GM19023 (cell line): ENCODE measurements around the gene C14orf93.
A peak's percentile ranks its signal among the peaks of the same experiment; 100 is the strongest.

ENCODE experiments used
- ATAC-seq: cut with Tn5 transposase; IDR thresholded peaks from one replicate; pipeline ENCODE4 v1.9.1; 2021; ENCODE audit warnings: mild to moderate bottlenecking, moderate library complexity; ENCODE audit not compliant: unreplicated experiment

C14orf93 gene

DNA sequence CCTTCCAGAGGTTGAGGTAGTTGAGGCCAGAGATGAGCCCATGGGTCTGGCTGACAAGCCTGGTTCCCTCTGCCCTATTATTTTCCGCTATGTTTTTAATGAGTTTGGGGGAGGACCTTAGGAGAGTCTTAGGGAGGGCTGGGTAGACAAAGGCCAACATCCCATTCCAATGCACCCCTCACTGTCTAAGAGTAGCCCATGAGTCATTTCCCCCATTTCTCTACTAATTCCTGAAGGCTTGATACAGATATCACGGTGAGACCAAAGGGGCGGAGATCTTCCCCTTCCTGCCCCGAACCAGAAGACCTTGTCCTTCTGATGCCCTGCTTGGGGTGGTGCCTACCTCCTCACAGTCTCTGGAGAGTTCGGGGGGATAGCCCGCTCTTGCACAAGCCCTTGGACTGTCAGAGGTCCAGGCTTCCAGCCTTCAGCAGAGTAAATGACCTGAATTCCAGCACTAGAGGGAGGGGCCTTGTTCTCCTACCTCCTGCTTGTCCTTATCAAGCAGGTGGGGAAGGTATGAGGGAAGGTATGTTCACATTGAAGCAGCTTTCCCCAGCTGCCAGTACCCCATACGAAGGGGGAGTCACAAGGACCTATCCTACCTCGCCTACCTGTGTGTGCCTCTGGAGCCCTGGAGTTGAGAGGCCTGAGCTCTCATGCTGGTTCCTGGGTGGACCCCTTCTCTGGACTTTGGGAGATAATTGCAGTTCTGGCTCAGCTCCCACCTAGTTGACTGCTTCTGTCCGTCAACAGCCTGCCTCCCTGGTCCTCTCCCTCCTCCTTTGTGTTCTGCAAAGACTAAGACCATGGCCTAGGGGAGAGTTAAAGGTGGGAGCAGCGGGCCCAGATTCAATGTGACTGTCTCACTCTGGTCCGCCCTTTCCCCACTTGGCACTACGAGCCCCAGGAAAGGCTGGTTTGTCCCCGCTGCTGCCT, 35.7 kb upstream of the C14orf93 start:
- no peak for ATAC-seq

DNA sequence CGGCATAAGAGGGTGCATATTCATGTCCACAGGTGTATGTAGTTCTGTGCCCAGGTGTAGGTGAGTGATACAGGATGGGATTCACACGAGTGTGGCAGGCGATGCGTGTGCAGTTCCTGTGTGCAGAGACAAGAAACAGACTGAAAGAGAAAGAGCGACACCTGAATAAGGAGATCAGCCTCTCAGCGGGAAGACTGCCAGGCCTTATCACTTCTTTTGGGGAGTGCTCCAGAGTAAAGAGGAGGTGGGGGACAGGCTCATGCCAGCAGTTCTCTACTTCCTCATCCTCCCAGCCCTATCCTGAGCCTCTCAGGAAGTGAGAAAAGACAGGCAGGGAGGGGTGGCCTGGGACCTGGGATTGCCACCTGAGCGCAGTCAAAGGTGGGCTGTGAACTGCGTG, 34.9 kb upstream of the C14orf93 start:
- ATAC-seq, result no peak

DNA sequence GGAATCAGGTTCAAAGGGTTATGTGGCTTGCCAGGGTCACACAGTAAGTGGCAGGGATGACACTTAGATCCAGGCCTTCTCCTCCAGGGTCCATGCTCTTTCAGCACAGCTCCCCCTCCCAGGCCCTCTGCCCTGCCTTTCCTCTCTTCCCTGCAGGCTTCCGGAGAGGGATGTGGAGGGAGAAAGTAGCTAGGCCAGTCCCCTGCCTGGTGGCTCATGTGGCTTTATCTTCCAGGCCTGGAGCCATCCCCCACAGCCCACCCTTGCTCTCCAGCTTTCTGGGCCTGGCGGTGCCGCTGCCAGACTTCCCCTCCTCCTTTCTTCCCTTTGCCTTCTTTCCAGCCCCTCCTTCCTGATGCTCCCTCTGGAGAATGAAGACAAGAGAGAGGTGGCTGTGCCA, 33.8 kb upstream of the C14orf93 start:
- no peak for ATAC-seq

DNA sequence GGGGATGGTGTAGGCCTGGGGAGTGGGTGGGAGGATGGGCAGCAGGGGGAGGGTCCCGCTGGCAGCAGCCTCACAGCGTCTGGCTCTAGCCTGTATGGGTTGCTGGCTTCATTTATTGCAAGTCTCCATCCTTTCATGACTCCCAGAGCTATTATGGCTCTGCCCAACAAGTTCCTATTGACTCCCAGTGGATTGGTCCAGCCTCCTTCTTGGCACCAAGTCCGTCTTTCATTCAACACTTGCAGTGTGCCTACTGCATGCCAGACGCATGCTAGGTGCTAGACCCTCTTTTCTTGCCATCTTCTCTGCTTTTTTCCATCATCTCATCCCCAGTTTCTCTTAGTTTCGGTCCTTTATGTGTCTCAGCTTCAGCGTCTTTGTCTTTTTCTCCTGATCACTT, 33.2 kb upstream of the C14orf93 start:
- ATAC-seq, result no peak

DNA sequence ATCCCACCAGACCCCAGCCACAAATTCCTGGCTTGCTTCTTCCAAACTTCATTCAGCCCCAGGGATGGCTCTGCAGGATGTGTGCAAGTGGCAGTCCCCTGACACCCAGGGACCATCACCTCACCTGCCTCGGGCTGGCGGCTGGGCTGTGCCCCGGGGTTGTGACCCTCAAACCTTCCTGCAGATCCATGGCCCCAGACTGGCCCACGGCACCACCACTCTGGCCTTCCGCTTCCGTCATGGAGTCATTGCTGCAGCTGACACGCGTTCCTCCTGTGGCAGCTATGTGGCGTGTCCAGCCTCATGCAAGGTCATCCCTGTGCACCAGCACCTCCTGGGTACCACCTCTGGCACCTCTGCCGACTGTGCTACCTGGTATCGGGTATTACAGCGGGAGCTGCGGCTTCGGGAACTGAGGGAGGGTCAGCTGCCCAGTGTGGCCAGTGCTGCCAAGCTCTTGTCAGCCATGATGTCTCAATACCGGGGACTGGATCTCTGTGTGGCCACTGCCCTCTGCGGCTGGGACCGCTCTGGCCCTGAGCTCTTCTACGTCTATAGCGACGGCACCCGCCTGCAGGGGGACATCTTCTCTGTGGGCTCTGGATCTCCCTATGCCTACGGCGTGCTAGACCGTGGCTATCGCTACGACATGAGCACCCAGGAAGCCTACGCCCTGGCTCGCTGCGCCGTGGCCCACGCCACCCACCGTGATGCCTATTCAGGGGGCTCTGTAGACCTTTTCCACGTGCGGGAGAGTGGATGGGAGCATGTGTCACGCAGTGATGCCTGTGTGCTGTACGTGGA, 32.4 kb upstream of the C14orf93 start, which contains the start of gene PSMB11:
PSMB11 (plus strand) TSS at position 51 of the 804 bp plus-strand sequence; CDS start at position 65, 14 bp downstream.
- no peak for ATAC-seq

DNA sequence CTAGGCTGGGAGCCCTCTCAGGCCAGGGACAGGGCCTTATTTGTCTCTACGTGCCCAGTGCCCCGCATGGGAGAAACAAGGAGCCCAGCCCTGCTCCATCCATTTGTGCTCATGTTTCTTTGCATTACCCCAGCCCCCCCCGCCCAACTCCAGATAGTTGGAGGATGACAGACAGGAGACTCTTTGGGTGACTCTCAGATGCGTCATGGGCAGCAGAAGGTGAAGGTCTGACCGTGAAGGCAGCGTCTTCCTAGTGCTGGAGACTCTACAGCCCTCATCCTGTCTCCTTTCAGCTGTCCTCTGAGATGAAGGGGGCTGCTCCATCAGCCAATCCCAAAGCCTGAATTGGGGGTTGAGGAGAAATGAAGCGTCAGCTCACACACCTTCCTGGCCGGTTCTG, 31.8 kb upstream of the C14orf93 start:
- no peak for ATAC-seq

DNA sequence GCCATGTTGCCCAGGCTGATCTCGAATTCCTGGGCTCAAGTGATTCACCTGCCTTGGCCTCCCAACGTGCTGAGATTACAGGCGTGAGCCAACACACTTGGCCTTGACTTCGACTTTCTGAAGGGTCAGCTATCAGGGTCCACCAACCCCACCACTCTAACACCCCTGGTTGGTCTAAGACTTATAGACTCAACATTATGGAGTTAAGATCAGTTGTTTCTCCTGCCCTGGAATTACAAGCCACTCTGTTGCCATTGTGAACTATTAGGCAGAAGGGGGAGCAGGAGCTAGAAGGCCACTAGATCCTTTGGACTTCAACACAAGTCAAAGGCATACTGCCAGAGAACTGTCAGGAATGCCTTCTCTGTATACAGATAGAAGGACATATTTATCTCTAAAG, 30.2 kb upstream of the C14orf93 start:
- no peak for ATAC-seq

DNA sequence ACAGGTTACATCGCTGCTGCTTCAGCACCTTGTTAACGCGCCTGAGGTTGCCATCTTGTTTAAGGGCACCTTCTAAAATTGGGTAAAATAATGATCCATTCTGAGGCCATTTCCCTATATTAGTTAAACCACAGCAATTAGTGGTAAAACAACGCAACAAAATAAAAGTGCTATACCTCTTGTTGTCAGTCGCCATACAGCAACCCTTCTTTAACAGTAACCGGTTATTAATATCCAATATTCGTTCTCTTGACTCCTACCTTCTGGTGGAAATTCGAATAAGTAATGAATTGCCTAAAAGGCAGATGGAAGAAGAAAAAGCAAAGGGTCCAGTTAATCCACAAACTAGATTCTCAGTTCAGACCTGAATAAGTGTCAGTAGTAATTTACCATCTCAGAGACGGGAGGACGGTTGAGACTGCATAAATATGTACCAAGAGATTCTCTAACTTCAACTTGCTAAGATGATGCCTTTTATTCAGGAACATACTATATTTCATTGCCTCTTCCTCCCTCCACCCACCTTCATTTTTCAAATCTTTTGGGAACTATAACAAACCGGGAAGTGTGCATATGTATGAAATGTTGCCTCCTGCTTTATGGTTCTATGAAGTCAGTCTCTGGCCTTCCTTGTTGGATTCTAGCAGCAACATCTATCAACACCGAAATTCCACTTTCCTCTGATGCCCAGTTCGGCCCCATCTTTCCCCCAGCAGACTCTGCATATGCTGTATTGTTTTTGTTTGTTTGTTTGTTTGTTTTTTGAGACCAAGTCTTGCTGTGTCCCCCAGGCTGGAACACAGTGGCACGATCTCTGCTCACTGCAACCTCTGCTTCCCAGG, 25.6 kb upstream of the C14orf93 start:
- no peak for ATAC-seq

DNA sequence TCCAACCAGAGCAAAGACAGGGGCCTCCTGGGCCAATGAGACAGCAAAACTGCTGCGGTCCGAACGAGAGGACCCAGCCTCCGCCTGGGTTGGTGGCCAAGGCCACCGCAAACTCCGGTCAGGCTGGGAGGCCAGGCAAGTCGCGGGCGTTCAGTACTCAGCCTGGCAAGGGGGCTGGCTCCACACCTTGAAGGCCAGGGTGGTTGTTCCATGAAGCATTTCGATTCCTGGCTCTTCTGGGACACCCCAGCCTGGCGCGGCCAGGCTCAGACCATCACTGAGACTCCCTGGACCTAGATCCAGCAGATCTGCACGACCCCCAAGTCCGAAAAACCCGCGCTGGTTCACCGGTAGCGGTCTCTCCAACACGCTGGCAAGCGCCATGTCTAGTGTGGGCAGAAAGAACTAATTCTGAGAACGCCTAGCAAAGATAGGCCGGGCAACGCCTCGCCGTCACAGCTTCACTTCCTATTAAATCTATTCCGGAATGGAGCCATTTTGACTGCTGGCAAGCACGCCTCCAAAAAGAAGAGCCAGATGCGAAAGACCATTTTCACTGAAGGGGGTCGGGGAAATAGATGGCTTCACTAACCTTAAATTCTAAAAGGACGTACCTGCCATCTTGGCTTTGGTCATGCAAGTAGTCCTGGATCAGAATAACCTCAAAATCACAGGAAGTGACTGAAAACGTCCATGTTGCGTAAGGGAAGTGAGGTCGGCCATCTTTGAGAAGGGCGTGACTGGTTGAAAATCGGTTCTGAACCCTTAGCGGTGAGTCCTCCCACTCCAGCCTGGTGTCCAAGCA, 24.8 kb upstream of the C14orf93 start, which contains the start of gene PSMB5:
PSMB5 (minus strand) TSS at position 403 of the 805 bp plus-strand sequence; CDS start at position 384, 19 bp downstream.
- ATAC-seq, result peak; percentile 89

DNA sequence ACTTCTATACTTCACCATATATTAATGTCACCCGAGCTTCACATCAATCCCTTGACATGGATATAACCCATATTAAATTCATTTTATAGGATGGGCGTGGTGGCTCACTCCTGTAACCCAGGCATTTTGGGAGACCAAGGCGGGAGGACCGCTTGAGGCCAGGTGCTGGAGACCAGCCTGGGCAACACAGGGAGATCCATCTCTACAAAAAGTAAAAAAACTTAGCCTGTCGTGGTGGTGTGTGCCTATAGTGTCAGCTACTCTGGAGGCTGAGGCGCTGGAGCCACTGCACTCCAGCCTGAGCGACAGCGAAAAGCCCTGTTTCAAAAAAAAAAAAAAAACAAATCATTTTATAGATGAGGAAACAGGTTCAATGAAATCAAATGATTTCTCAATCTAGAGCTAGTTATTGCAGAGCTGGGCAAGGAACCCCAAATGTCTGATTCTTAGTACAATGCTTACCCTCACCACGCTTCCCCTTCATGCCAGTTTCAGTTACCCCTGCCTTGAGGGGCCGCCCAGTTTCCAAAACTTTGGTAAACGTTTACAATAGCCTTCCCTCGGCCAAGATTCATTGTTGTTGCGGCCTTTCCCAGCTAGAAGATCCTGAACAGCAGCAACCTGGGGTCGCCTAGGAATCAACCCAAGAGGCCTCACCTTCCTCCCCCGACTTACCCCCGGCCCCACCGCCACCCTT, 24.0 kb upstream of the C14orf93 start:
- peak; percentile 2 for ATAC-seq

DNA sequence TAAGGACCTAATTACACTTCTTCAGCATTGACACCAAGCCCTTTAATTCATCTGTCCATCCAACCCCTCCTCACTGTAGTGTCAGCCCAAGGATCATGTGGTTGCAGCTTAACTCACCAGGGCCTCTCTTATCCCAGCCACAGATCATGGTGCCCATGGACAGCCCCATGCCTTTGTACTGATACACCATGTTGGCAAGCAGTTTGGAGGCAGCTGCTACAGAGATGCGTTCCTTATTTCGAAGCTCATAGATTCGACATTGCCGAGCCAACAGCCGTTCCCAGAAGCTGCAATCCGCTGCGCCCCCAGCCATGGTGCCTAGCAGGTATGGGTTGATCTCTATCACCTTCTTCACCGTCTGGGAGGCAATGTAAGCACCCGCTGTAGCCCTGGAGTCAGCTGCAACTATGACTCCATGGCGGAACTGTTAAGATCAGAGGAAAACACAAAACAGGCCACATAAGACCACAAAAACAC, 23.3 kb upstream of the C14orf93 start:
- ATAC-seq, result no peak

DNA sequence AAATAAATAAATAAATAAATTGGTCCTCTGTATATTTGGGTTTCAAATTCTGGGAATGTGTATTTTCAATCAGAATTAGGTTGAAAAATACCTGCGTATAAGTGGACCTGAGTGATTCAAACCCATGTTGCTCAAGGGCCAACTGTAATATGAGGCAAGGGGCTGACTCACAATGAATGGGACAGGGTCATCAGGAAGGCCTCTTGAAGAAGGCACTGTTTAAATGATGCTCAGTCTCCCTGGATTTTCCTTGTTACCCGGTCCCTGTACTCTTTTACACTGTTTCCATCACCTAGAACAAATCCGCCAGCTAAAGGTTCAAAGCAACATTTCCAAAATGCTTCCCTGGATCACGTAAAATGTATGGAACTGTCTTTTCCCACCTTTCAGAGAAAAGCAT, 21.0 kb upstream of the C14orf93 start:
- no peak for ATAC-seq

DNA sequence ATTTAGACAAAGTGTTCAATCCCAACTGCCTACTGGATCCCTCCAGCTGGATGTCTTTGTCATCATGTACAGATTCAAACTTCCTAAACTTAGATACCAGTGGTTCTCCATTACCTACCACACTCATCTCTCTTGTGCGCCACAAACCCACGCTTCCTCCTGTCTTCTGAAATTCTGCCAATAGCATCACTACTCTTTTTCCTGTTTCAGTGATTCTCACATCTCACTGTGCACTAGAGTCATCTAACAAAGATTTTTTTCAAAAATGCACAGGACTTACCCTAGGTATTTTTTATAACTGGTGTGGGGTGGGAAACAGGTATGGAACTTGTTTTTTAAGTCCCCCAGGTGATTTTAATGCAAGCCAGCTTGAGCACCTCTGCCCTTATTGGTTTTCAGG, 18.9 kb upstream of the C14orf93 start:
- no peak for ATAC-seq

DNA sequence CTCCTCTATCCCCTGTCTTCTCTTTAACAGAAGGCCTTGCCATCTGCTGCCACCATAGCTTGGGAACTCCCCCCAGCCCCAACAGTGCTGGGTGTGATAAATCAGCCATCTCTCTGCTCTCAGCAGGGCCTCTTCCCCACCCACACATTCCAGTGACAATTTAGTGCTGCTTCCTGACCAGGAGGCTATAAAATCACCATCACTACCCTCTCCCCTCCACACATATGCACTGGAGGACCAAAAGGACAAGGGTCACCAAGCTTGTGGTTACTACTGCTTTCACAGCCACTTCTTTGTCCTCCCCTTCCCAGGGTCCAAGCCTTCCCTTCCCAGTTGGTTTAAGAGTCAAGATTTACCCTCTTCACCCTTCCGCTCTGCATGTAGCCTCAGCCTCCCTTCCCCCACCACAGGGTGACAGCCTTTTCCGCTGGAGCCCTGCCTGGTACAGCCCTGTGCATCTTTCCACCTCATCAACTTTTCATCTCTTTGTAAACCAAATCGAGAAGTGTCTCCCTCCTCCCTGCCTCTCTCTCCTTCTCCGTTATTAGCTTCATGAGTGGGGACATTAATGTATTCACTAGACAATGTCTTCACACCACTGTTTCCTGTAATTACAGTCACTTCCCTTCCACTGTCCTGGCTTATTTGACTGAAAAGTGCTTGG, 15.3 kb upstream of the C14orf93 start:
- no peak for ATAC-seq

DNA sequence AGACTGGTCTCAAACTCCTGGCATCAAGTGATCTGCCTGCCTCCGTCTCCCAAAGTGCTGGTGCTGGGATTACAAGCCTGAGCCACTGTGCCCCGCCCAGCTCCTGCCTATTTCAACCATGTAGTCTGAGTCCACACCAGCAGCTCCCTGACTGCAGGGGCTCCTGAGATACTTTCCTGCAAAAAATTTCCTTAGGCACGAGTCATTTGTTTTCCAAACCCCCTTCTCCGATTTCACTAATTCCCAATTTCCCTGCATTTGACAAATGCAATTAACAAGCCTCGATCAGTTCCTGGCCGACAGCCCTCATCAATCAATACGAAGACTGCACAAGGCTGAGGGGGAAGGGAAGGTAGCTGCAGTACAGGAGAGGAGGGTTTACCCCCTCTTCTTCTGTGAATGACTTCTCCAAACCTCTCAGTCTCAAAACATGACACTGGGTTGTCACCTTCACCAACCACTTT, 14.7 kb upstream of the C14orf93 start:
- ATAC-seq, result no peak

DNA sequence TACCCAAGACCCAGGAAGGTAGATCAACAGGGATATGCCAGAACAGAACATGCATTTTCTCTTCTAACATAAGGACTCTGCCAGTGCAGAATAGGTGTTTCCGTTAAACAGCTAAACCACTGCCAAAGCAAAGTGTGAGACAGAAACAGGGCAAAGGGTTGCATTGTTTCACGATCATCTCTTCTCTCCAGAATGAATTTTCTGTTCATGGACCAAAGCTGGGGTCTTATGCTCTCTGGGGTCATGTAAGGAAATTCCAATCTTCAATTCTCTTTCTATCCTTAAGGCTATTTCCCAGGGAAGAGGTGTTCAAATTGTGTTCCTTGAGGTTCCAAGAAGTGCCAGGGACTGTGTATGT, 13.8 kb upstream of the C14orf93 start:
- ATAC-seq, result no peak

DNA sequence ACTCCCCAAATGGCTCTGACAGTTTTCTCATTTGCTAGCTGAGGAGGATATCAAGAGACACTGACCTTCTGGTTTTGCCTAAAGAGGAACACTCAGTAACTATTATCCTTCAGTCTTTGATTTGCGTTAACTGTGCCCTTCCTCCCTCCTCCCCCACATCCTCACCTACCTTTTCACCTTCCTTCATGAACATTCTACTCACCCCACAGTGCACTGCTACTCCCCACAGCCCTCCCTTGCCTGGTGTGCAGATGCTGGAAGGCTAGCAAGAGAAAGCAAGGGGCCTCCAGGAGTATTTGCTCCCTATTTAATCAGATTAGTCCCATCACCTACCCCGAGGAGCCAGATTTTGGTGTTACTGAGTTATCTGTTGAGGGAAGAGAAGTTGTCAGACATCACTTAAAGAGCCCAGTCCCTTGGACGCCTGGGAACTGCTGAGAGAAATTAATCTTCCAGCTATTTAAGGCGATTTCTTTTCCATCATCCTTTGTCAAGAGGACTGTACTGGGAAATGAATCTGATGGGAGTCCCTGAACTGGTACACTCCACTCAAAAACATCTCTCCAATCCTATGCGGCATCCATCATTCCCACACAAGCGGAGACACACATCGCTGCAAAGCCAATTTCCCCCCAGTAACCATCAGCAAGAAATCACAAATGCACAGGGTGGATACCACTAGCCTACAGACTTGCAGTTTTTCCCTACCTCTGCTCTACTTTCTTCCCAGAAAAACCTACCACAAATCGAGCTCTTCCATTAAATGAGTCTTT, 13.3 kb upstream of the C14orf93 start:
- no peak for ATAC-seq

DNA sequence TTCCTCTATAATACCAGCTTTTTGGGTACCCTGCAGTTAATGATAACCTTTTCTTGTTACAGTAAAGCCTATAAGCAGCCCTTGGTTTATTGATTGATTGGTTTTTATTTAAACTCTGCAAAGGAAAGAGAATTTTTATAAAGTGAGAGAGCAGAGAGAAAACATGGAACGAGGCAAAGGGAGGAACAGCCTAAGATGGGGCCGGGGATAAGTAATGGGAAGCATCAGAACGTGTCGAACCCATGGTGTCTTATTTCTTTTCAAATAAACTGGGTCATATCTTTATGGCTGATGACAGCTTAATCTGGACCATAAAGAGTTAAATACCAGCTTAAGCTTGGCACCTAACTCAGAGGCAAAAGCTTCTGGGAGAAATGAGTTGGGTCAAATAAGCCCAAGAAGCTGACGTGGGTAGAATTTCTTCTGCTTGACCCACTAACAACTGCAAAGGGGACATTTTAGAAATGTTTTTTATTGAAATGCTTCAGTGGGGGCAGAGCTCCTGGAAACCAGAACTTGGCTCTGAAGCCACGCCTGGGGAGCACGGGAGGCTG, 12.0 kb upstream of the C14orf93 start:
- ATAC-seq, result no peak
